CD4-positive, alpha-beta memory T cell (primary cell): ENCODE data around the gene CYSRT1. TPM values are rescaled to one million over a fixed set of nuclear protein-coding genes. Genes with fewer than 3 reads are reported as not detected.

Experiments used
- CTCF ChIA-PET: fragments of 350-600 bp; sonication (Branson Sonifier 250); formaldehyde crosslinking; loops from one replicate; lab custom pipeline; 2021; ENCODE audit warnings: inconsistent platforms; ENCODE audit not compliant: partially characterized antibody; lab: Charles Lee
- POLR2A ChIA-PET: fragments of 350-600 bp; sonication (Branson Sonifier 250); formaldehyde crosslinking; loops from one replicate; lab custom pipeline; 2021; ENCODE audit not compliant: partially characterized antibody; lab: Charles Lee
- DNase-seq, 5 donors: peaks; one replicate each; pipeline versions ENCODE4 v3.0.0 to v3.0.0-alpha.2; 2020 to 2022; ENCODE audit warnings: mixed read lengths in 1 of 5
- H3K27ac ChIP-seq: one replicate; pipeline ENCODE4 v1.7.0; 2013; ENCODE audit warnings: low read depth, low read length
- H3K27me3 ChIP-seq: 2 replicates; pipeline ENCODE4 v1.7.0; 2013; ENCODE audit warnings: mild to moderate bottlenecking, low read length, moderate library complexity; ENCODE audit not compliant: insufficient read depth
- H3K36me3 ChIP-seq: 2 replicates; pipeline ENCODE4 v1.7.0; 2013; ENCODE audit warnings: mild to moderate bottlenecking, low read length, moderate library complexity; ENCODE audit not compliant: insufficient read depth
- H3K4me1 ChIP-seq: 2 replicates; pipeline ENCODE4 v1.7.0; 2013; ENCODE audit warnings: mild to moderate bottlenecking, low read length, moderate library complexity; ENCODE audit not compliant: insufficient read depth
- H3K4me3 ChIP-seq, 2 donors: one replicate each; pipeline ENCODE4 v1.7.0; 2013; ENCODE audit warnings: low read length in 2 of 2, mild to moderate bottlenecking in 1 of 2
- H3K9me3 ChIP-seq, 2 donors: one replicate each; pipeline ENCODE4 v1.7.0; 2013; ENCODE audit warnings: low read length in 2 of 2, control low read depth in 1 of 2; ENCODE audit not compliant: control insufficient read depth in 1 of 2
- H3K27ac Mint-ChIP-seq, 7 donors: one replicate each; pipeline ENCODE4 v1.8.0; 2020 to 2021; ENCODE audit warnings: mixed read lengths in 7 of 7, mild to moderate bottlenecking in 6 of 7, inconsistent platforms in 3 of 7, moderate library complexity in 3 of 7
- H3K27me3 Mint-ChIP-seq, 2 donors: one replicate each; pipeline ENCODE4 v1.8.0; 2020 to 2021; ENCODE audit warnings: mixed read lengths in 2 of 2
- H3K36me3 Mint-ChIP-seq, 2 donors: one replicate each; pipeline ENCODE4 v1.8.0; 2020 to 2021; ENCODE audit warnings: mixed read lengths in 2 of 2, inconsistent platforms in 1 of 2, mild to moderate bottlenecking in 1 of 2
- H3K4me1 Mint-ChIP-seq, 4 donors: one replicate each; pipeline ENCODE4 v1.8.0; 2020 to 2021; ENCODE audit warnings: mixed read lengths in 4 of 4, mild to moderate bottlenecking in 1 of 4
- H3K4me3 Mint-ChIP-seq, 8 donors: one replicate each; pipeline ENCODE4 v1.8.0; 2020 to 2021; ENCODE audit warnings: mixed read lengths in 8 of 8, mild to moderate bottlenecking in 7 of 8, moderate library complexity in 6 of 8, inconsistent platforms in 3 of 8
- H3K9me3 Mint-ChIP-seq, 8 donors: one replicate each; pipeline ENCODE4 v1.8.0; 2020 to 2021; ENCODE audit warnings: mixed read lengths in 8 of 8, mild to moderate bottlenecking in 5 of 8, inconsistent platforms in 3 of 8, moderate library complexity in 1 of 8
- intact Hi-C: fragments of 100-400 bp; cut with micrococcal nuclease; formaldehyde crosslinking; loops from one replicate; pipeline ENCODE4 v1.15.1; 2023
- polyA plus RNA-seq, 2 donors: library from polyadenylated mRNA; unstranded; fragments of 300-500 nt; fragmentation: Illumina TruSeq; gene quantifications; one replicate each; pipeline ENCODE4 v1.2.3, GENCODE V29; 2021
- total RNA-seq, 2 experiments: library from RNA; stranded (reverse); gene quantifications; one replicate each; pipeline ENCODE4 v1.2.3, GENCODE V29; 2021

The CYSRT1 gene
- total and polyA plus RNA-seq, 4 experiments from 2014 or later: 0.25 TPM; not detected in 3

GRCh38 chr9:137190315-137190856, 34.6 kb upstream of the CYSRT1 start:
- CTCF ChIA-PET: interaction anchor here (1.0 to 2.0 kb wide), 3 partner anchors 7 to 94 kb away, joined by 3 to 7 read pairs (median 4); no protein-coding TSS in a partner anchor
- Histone ChIP-seq H3K4me1 (peaks cover 41% of the 10 kb centered on the region), H3K9me3 (no peaks in the 10 kb centered on the region), H3K27ac (peak overlapping the region; percentile 96), H3K27me3 (no peaks in the 10 kb centered on the region), H3K4me3 (no peak overlapping the region), H3K36me3 (peaks cover 12% of the 10 kb centered on the region)
- no peaks in the 10 kb centered on the region for H3K27me3 Mint-ChIP-seq
- H3K4me1 Mint-ChIP-seq: peaks cover 16 to 49% (median 31%) of the 10 kb centered on the region in 4 donors
- H3K9me3 Mint-ChIP-seq: peaks cover 0 to 3% (median 0%) of the 10 kb centered on the region in 8 donors
- POLR2A ChIA-PET: interaction anchor here (2.5 to 8.9 kb wide), 6 partner anchors 12 to 104 kb away, joined by 11 to 169 read pairs (median 20); partner anchors contain the start of genes MAN1B1, NDOR1, RNF208 and TMEM203
- peak overlapping the region in 5 of 7 donors; percentile 73 to 91 (median 81) for H3K27ac Mint-ChIP-seq
- intact Hi-C loops: no loop called here
- no peak for DNase-seq
- H3K36me3 Mint-ChIP-seq: peaks cover 0 to 16% of the 10 kb centered on the region in 2 donors
- peak overlapping the region in 6 of 8 donors; percentile 33 to 93 (median 58) for H3K4me3 Mint-ChIP-seq

GRCh38 chr9:137191245-137191644, 33.7 kb upstream of the CYSRT1 start:
- Histone ChIP-seq H3K4me1 (peaks cover 34% of the 10 kb centered on the region), H3K36me3 (peaks cover 6% of the 10 kb centered on the region), H3K9me3 (no peaks in the 10 kb centered on the region), H3K27ac (no peak overlapping the region), H3K27me3 (no peaks in the 10 kb centered on the region), H3K4me3 (no peak overlapping the region)
- H3K27me3 Mint-ChIP-seq: no peaks in the 10 kb centered on the region
- CTCF ChIA-PET: interaction anchor here (1.0 kb wide), 1 partner anchor 25 kb away, joined by 4 read pairs; no protein-coding TSS in a partner anchor
- peaks cover 0 to 16% of the 10 kb centered on the region in 2 donors for H3K36me3 Mint-ChIP-seq
- H3K4me1 Mint-ChIP-seq: peaks cover 16 to 41% (median 30%) of the 10 kb centered on the region in 4 donors
- peaks cover 0 to 3% (median 0%) of the 10 kb centered on the region in 8 donors for H3K9me3 Mint-ChIP-seq
- no peak for DNase-seq
- POLR2A ChIA-PET: interaction anchor here (4.7 to 8.9 kb wide), 2 partner anchors 11 to 30 kb away, joined by 61 to 169 read pairs; partner anchors contain the start of genes NDOR1, RNF208, TMEM203 and TPRN
- peak overlapping the region in 3 of 7 donors; percentile 22 to 80 (median 78) for H3K27ac Mint-ChIP-seq
- intact Hi-C loops: no loop called here
- no peak overlapping the region for H3K4me3 Mint-ChIP-seq

GRCh38 chr9:137191691-137192447, 33.1 kb upstream of the CYSRT1 start:
- H3K27ac ChIP-seq: no peak overlapping the region
- CTCF ChIA-PET: interaction anchor here (1.4 to 1.5 kb wide), 2 partner anchors 45 to 96 kb away, joined by 3 to 4 read pairs; no protein-coding TSS in a partner anchor
- H3K9me3 Mint-ChIP-seq: peaks cover 0 to 3% (median 0%) of the 10 kb centered on the region in 8 donors
- H3K27me3 ChIP-seq: no peaks in the 10 kb centered on the region
- peaks cover 12 to 34% (median 25%) of the 10 kb centered on the region in 4 donors for H3K4me1 Mint-ChIP-seq
- no peak overlapping the region for H3K4me3 ChIP-seq
- H3K27me3 Mint-ChIP-seq: no peaks in the 10 kb centered on the region
- intact Hi-C loops: no loop called here
- no peak overlapping the region for H3K4me3 Mint-ChIP-seq
- peak overlapping the region in 1 of 7 donors; percentile 22 for H3K27ac Mint-ChIP-seq
- POLR2A ChIA-PET: interaction anchor here (1.0 to 8.9 kb wide), 3 partner anchors 11 to 62 kb away, joined by 3 to 169 read pairs (median 5); partner anchors contain the start of genes NDOR1, TMEM203 and TPRN
- peaks cover 6% of the 10 kb centered on the region for H3K36me3 ChIP-seq
- no peak for DNase-seq
- H3K36me3 Mint-ChIP-seq: peaks cover 0 to 13% of the 10 kb centered on the region in 2 donors
- H3K4me1 ChIP-seq: peaks cover 28% of the 10 kb centered on the region
- H3K9me3 ChIP-seq: no peaks in the 10 kb centered on the region

DNA sequence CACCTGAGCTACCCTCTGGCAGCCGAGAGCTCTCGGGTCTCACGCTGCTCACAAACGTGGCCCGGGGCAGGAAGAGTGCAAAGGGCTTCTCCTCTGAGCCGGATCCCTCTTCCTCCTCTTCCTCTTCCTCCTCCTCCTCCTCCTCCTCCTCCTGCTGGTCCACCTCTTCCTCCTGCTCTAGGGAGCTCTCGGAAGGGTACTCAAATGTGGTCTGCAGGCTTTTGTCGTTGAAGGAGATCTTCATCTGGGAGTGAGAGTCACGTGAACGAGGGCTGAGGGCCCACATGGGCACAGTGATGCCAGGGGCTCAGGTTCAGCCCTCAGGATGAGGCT, 32.6 kb upstream of the CYSRT1 start:
- no peak overlapping the region for H3K27ac ChIP-seq
- H3K27me3 ChIP-seq: no peaks in the 10 kb centered on the region
- H3K4me1 ChIP-seq: peaks cover 23% of the 10 kb centered on the region
- peaks cover 6% of the 10 kb centered on the region for H3K36me3 ChIP-seq
- intact Hi-C loops: no loop called here
- Mint-ChIP-seq H3K9me3 (peaks cover 0 to 3% (median 0%) of the 10 kb centered on the region in 8 donors), H3K4me1 (peaks cover 11 to 29% (median 20%) of the 10 kb centered on the region in 4 donors), H3K4me3 (peak overlapping the region in 1 of 8 donors; percentile 15), H3K36me3 (peaks cover 0 to 13% of the 10 kb centered on the region in 2 donors), H3K27me3 (no peaks in the 10 kb centered on the region), H3K27ac (peak overlapping the region in 1 of 7 donors; percentile 70)
- DNase-seq: no peak
- H3K9me3 ChIP-seq: no peaks in the 10 kb centered on the region
- H3K4me3 ChIP-seq: no peak overlapping the region
- CTCF ChIA-PET: interaction anchor here (1.4 to 1.5 kb wide), 2 partner anchors 45 to 96 kb away, joined by 3 to 4 read pairs; no protein-coding TSS in a partner anchor
- POLR2A ChIA-PET: interaction anchor here (0.6 to 8.9 kb wide), 4 partner anchors 10 to 63 kb away, joined by 3 to 169 read pairs (median 4); partner anchors contain the start of genes NDOR1, TMEM203 and TPRN

- H3K9me3 ChIP-seq: no peaks in the 10 kb centered on the region
- H3K4me1 ChIP-seq: peaks cover 18% of the 10 kb centered on the region
- H3K9me3 Mint-ChIP-seq: peaks cover 0 to 3% (median 0%) of the 10 kb centered on the region in 8 donors
- H3K4me1 Mint-ChIP-seq: peaks cover 8 to 25% (median 16%) of the 10 kb centered on the region in 4 donors
- intact Hi-C loops: no loop called here
- no peak overlapping the region for H3K27ac ChIP-seq
- peaks cover 6% of the 10 kb centered on the region for H3K36me3 ChIP-seq
- no peaks in the 10 kb centered on the region for H3K27me3 Mint-ChIP-seq
- DNase-seq: no peak
- no peak overlapping the region for H3K4me3 ChIP-seq
- ChIA-PET CTCF (interaction anchor here (1.4 to 1.5 kb wide), 2 partner anchors 44 to 97 kb away, joined by 3 to 4 read pairs; no protein-coding TSS in a partner anchor), POLR2A (interaction anchor here (0.6 to 8.9 kb wide), 4 partner anchors 10 to 63 kb away, joined by 3 to 169 read pairs (median 4); partner anchors contain the start of genes NDOR1, TMEM203 and TPRN)
- H3K4me3 Mint-ChIP-seq: no peak overlapping the region
- no peak overlapping the region for H3K27ac Mint-ChIP-seq
- peaks cover 0 to 11% of the 10 kb centered on the region in 2 donors for H3K36me3 Mint-ChIP-seq
- no peaks in the 10 kb centered on the region for H3K27me3 ChIP-seq
Measured at GRCh38 chr9:137192859-137193258, 32.1 kb upstream of the CYSRT1 start.

- ChIA-PET CTCF (no interaction called here), POLR2A (interaction anchor here (8.9 kb wide), 1 partner anchor 9 kb away, joined by 169 read pairs; the partner anchor contains the start of genes NDOR1, TMEM203 and TPRN)
- Histone ChIP-seq H3K27me3 (no peaks in the 10 kb centered on the region), H3K27ac (no peak overlapping the region), H3K9me3 (no peaks in the 10 kb centered on the region), H3K4me3 (no peak overlapping the region), H3K4me1 (peaks cover 16% of the 10 kb centered on the region), H3K36me3 (peaks cover 6% of the 10 kb centered on the region)
- no peak overlapping the region for H3K4me3 Mint-ChIP-seq
- H3K9me3 Mint-ChIP-seq: no peaks in the 10 kb centered on the region
- H3K27me3 Mint-ChIP-seq: no peaks in the 10 kb centered on the region
- no peak for DNase-seq
- intact Hi-C loops: no loop called here
- H3K4me1 Mint-ChIP-seq: peaks cover 6 to 28% (median 12%) of the 10 kb centered on the region in 4 donors
- peaks cover 0 to 11% of the 10 kb centered on the region in 2 donors for H3K36me3 Mint-ChIP-seq
- H3K27ac Mint-ChIP-seq: no peak overlapping the region
Measured at GRCh38 chr9:137193771-137194170, 31.2 kb upstream of the CYSRT1 start.
